NCI-H187 treated with DMSO at 0.1 percent for 48 hours (cell line): ENCODE data around the gene LARP6.
"Not testable (repeated sequence)": the region's sequence is repeated elsewhere in the genome, so short reads cannot be mapped to it uniquely, and the experiment has no call there.

Source experiments
- DNase-seq: peaks from one replicate; lab custom pipeline; 2025; lab: John Stamatoyannopoulos, UW

LARP6 gene

DNA sequence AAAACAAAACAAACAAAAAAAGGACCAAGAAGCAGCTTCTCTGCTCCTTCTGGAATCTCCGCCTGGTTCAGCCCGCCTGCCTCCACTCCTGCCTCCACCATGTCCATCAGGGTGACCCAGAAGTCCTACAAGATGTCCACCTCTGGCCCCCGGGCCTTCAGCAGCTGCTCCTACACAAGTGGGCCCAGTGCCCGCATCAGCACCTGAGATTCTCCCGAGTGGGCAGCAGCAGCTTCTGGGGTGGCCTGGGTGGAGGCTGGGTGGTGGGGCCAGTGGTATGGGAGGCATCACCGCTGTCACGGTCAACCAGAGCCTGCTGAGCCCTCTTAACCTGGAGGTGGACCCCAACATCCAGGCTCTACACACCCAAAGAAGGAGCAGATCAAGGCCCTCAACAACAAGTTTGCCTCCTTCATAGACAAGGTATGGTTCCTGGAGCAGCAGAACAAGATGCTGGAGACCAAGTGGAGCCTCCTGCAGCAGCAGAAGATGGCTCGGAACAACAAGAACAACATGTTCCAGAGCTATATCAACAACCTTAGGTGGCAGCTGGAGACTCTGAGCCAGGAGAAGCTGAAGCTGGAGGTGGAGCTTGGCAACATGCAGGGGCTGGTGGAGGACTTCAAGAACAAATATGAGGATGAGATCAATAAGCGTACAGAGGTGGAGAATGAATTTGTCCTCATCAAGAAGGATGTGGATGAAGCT lies 4.8 kb upstream of the LARP6 start:
- not testable (repeated sequence) for DNase-seq

DNA sequence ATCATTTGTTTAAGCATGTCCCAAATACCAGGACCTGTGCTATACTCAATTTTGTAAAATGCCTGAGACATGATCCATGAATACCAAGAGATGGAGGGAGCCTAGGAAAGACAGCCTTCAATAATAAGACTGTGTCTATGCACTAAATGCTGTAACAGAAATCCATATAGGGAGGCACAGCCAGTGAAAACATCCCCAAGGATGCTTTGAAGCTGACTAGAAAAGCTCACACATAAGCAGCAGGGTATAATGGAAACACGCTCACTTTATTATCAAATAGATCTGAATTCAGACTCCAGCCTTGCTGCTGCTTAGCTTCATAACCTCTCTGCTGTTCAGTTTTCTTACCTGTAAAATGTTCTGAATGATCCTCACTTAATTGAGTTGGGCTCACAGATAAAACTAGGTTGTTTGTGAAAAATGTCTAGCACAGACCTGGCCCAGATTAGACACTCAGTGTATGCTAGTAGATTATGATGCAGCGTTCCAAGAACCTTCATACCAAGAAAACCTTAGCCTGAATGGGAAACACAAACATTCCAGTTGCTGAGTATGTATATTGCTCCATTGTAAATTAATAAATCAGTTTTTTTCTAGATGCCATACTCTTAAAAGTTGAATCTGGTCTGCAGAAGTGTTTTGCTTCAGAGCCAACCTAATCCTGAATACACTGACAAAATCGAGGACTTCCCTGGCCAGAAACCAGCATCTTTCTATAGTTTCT lies 3.8 kb upstream of the LARP6 start:
- no peak for DNase-seq

DNA sequence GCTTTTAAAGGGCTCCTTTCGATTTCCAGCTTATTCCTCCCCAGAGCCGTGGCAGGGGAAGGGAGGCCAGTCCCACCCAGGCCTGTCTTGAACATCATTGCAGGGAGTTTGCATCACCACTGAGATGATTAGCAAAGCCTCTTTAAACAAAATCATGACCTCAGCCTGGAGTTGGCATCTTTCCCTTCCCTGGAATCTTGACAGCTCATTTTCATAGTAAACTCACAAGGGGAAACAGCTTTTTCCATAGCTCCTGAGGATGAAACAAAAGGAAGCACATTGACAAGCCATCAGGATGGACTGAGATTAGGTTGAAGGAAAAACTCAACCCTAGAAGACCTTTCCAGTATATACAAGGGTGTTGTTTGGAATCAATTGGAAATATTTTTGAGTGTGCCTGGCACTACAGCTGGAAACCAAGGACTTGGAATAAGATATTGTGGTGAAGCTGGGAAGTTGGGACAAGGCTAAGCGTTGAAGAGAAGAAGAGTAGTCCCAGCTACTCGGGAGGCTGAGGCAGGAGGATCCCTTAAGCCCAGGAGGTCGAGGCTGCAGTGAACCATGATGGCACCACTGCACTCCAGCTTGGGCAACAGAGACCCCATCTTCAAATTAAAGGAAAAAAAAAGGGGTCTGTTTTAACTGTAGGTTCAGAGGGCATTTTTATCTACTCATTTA lies 3.1 kb upstream of the LARP6 start:
- no peak for DNase-seq

DNA sequence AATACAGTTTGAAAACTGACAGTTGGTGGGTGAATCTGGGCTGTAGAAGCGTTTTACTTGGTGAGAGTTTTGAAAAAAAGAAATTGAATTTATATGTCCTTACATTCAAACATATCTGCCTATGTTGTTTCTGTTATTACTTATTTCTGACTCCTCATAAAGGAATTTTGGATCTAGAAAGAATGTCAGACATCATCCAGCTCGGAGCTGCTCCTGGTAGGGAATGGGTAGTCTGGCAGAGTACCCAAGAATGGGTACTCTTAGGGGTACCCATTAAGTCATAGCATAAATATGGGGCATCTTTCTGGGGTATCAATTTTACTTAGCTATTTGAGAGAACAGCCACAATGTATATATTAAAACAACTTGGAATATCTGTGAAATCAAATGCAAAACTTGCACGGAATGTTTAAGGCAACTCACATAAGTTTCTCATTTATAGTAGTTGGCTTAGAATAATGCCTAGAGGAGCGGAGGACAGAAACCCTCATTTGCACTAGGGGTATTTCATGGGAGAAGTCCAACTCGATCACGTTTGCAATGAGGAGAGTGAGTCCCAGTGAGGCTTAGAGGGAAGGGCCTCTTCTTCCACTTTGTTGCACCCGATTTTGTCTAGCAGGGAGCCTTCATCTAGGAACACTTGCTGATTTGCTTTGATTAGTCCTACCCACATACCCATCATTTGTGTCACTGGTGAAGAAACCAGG lies 2.4 kb upstream of the LARP6 start:
- DNase-seq: no peak

DNA sequence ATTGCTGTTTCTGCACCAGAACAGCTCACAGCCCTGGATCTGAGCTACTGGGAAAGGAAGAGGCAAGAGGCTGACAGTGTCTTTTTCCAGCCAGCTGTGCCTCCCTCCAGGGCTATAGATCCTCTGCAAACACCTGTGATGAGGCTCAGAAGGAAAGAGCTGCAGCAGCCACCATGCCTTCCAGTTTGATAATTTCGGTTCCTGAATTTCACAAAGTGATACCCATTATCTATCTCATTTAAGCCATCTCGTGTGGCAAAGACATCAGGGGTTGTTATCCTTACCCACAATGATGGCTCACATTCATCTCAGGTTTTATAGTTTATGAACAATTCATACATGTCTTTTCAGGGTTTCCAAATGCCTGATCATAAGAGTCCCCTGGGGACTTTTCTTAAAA lies 1.8 kb upstream of the LARP6 start:
- DNase-seq: no peak

DNA sequence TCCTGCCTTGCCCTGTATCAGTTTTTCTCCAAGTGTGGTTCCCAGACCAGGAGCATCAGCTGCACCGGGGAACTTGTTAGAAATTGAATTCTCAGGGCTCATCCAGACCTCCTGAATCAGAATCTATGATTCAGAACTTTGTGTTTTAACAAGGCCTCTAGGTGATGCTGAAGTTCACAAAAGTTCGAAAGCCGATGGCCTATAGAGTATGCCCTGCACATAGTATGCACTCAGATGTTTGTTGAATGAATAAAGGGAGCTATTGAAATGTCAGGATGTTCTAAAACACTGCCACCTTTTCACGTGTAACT lies 664 bp upstream of the LARP6 start:
- no peak for DNase-seq

DNA sequence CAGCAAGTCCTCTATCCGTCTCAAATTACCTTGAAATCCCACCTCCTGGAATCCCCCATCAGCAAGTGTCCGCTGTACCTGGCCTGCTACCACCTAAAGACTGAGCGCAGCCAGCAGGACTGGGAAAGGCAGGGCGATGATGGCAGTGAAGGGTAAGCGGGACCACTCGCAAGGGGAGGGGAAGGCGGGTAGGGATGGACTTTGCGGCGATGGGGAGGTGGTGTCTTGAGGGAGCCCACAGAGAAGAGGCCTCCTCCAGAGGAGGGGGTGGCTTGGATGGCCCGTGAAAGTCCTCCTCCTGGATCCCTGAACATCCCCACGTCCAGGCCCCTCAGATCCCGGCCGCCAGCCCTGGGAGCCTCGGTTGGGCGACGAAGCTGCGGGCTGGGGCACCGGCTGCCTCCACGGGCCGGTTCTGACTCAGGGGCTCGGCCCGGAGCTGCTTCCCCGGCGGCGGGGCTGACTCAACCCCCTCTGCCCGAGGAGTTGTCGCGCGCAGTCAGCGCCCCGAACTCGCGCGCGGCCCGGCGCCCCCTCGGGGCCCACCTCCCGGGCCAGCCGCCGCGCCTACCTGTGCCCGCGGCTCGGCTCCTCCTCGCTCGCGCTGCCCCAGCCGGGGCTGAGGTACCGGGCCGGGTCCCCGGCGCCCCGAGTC lies 512 bp downstream of the LARP6 start:
- DNase-seq: no peak

DNA sequence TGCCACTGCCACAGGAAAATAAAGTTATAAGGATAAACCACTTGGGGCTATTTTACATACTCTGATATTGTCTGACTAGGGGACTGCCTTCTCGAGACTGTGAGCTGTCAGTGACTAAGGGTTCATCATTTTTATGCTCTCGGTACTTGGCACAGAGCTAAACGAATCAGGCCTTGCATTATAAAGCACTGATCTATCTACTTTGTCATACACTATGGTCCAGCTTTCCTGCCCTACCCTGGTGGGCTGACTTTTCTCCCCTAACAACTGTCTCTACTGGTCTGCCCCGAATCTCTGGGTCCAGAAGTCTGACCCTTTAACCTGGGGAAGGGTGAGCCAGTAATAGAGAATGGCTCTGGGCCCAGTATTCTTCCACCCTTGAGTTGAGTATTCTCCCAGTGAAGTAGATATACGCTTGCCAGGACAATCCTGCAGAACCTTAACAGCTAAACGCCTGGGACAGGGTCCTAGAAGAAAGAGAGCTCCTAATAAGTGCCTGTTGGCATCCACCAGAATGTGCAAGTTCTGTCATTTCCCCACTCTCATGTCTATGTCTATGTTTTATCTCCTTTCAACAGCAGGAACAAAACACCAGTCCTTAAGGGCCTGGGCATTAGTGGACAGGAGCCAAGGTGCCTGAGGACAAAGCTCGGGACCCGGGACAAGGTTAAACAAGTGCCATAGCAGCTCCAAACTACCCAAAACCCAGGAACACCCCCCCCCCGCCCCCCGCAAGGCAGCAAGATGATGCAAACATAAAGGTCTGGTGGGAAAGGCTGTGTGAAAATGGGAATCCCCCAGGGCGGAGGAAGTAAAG lies 1.2 kb downstream of the LARP6 start:
- no peak for DNase-seq

DNA sequence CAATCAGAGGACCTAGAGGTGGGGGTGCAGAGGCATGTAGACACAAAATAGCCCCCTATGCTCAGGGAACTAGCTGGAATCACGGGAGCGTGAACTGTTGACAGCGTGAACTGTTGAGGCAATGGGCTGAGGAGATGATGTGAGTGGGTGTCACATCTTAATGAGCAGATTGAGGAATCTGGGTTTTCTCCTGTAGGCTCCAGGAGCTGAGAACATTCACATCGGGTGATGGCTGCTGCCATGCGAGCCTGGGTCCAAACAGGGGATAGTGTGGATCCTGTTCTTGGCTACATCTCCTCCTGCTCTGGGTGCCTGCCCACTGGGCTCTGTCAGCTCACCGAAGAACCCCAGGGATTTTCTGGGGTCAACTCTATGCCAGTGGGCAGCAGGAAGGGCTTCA lies 2.1 kb downstream of the LARP6 start:
- DNase-seq: no peak

DNA sequence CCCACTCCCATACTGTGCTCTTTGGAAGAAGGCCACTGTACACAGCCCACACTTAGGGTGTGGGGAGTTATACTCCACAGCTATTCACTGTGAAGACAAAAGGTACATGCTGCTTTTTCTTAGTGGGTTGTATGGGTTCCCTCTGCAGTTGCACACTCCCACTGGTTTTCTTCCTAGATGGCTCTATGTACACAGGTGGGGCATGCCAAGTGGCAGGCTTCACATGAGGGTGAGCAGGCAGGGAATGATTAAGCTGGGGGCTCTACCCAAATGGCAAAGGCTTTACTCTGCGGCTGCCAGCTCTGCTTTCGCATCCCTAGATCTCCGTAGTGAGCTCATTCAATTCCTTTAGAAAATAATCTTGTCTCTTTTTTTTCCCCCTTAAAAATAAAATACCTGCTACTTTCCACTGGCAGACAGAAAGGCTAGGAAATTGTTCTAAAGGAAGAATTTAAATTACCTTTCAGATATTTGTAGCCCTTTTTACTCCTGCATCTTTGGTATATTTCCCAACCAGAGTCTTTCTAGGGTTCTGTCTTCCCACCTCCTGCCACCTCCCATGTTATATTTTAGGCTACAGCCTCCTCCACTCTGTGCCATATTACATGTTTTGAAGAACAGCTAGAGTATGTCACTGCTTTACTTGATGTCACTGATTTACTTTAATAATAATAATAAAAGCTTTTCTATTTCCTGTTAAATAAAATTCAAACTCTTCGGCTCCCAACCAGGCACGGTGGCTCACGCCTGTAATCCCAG lies 8.2 kb downstream of the LARP6 start:
- no peak for DNase-seq

DNA sequence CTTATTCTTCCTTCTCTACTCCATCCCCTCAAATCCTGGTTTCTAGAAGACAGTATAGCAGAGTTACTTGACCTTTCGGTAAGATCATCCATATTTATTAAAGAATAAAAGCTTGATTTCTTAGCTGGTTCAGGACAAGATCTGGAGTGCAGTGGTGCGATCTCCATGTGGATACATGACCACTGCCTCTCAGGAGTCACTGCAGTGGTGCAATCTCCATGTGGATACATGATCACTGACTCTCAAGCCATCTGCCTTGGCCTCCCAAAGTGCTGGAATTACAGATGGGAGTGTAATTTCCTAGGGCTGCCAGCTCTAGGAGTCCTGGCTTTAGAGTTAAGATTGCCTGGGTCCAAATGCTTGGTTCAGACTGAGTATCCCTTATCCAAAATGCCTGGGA lies 16.5 kb downstream of the LARP6 start:
- no peak for DNase-seq

DNA sequence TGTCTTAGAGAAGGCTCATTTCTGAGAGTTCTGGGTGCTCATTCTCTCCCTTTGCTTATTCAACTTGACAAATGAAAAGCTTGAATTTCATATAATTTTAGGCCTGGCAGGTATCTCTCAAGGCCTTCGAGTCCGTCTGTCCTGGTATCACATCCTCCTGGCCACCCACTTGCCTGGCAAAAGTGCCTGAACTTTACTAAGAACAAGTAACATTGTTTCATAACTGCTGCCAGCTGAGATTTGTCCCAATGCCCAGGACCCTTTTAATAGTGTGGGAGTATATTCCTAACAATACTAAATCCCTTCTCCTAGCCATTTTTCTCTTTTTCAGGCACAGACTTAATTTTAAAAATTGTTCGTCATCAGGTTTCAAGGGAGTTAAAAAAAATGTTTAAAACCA lies 18.1 kb downstream of the LARP6 start:
- no peak for DNase-seq

DNA sequence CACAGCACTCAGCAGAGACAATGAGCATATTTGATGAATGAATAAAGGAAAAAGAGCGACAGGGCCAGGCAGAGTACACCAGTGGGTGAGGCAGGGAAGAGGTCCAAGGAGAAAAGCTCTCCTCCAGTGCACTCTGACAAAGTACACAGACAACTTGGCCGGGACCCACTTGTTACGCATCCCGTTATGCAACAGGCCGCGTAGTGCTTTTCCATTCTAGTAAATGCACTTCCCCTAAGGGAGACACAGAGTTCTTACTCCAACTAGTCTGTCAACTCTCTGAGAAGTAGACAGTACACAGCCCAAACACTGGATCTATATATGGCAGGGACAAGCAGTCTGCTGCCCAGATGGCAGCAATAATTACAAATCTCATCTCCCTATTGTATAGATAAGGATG lies 18.5 kb downstream of the LARP6 start:
- DNase-seq: no peak

DNA sequence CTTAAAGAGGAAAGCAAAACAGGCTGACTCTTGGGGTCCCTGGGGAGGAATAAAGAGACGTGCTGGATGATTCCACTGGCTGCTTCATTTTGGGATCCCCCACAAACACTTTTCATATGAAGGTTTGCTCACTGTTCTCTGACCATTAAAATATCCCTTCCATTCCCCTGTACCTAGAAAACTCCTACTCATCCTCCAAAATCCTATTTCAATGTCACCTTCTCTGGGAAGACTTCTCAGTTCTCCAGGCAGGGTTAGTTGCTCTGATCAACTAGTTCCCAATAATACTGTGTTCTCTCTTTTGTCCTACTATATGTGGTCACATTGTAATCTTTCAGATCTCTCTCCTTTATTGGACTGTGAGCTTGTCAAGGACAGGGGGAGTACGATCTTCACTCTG lies 19.0 kb downstream of the LARP6 start:
- no peak for DNase-seq

DNA sequence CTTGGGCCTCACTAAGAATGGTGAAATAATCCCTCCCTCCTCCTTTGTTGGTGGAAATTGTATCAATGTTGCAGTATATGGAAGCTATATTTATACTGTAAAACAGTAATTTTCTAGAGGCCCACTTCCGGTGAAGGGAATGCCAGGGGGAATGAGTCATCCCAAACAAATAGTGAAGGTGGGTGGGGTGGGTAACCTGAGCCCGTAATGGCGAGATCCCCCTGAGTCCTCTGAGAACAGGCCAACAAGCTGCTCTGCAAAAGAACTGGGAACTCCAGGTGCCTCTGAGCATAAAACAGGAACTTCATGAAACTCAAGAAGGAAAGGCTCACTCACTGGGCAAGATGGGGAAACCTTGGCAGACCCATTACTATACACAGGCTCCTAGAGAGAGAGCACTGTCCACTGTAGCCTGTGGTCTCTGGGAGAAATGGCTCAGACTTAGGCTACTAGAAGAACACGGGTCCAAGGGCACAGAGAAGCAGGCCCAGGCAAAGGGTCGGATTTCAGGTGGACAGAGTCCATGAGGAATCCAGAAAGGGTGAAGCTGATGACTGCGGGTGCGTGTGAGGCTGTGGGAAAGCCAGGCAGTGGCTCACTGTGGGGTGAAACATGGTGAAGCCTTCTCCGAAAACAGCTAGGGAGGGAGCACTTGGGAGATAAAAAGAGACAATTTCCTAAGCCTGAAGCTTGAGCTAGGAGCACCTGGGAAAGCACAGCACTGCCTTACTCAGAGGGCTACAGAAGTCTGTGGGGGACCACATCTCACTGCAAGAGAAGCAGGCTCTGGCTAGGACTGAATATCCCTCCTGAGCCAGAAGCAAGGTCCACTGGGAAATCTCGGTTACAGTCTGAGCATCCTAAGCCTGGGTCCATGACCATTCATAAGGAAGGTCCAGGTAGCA lies 19.8 kb downstream of the LARP6 start:
- DNase-seq: no peak

DNA sequence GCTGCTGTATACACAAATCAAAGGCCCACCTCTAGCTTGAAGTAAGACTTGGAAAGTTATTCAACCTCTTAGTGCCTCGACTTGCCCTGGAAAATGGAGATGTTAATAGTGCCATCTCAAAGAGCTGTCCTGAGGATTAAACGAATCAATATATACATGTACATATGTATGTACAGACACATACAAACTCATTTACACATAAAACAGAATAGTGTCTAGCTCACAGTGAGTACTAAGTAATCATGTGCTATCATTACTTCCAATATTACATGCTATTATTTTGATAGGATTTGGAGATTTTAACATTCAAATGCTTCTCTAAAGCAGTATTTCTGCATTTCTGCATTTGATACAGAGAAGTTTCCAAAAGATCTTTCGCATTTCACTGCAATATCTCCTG lies 20.5 kb downstream of the LARP6 start:
- DNase-seq: no peak

DNA sequence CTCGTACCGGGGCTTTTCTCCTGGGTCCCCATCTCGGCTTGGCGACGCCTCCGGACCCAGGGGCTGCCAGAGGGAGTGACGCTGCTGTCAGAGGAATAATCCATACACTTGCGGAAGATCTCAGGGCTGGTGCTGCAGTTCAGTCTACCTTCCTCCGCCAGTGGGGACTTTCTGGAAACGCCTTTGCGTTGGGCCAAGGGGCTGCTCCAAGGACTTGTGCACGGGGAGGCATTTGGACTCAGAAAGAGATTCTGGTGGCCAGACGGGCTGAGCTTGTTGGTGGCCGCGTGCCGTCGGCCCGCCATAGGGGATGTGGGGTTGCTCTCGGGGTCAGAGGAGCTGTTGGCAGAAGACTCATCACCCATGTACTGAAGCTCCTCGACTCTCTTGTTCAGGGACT lies 21.8 kb downstream of the LARP6 start:
- no peak for DNase-seq

DNA sequence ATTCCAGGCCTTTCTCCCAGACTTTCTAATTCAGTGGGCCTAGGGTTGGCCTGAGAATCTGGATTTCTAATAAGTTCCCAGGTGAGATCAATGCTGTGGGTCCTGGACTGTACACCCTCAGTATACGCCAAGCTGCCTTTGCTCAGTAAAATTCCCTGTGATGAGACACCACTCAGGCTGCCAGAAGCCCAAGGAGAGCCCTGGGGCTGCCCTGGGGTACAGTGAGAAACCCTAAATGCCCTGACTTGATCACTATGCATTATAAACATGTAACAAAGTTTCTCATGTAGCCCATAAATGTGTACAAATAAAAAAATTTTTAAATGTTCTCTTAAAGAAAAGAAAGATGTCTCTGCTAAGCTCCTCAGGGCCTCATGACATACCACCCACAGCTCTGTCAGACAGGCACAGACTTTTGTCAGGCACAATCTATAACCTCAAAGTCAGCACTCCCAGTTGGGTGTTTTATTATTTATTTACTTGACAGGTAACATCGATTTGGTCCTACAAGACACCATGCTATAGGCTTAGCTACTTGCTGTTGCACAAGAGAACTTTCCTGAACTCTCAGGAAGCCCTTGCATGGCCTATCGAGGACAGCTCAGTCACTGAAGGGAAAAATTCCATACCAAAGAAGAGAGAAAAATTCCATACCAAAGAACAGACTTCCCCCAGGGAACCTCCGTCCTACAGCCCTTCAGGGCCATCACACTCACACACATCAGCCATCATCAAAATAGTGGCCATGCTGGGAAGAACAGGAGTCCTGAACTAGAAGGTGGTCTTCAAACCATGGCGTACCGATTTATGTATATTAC lies 22.7 kb downstream of the LARP6 start:
- DNase-seq: no peak

DNA sequence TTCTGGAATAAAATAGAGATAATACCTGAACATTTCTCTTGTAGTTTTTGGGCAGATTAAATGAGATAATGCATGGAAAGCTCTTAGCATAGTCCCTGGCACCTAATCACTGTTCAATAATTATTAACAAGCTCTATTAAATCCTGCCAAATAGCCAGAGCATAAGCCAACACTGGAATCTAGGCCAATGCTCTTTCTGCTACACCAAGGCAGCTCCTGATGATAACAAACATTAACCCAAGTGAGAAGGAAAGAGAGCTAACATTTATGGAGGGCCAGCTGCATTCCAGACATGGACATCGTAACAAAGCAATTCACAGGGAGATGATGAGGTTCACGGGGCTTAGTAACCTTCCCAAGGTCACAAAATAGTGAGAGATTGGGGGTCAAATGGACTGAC lies 23.3 kb downstream of the LARP6 start:
- no peak for DNase-seq
